G401 (cell line): ENCODE data around the gene WFDC2. TPM values are rescaled to one million over a fixed set of nuclear protein-coding genes. Genes with fewer than 3 reads are reported as not detected.
"Not testable (repeated sequence)": the region's sequence is repeated elsewhere in the genome, so short reads cannot be mapped to it uniquely, and the experiment has no call there.

Source experiments
- DNase-seq: peaks from one replicate; pipeline ENCODE4 v3.0.0-alpha.2; 2015; ENCODE audit warnings: low spot score
- in situ Hi-C: cut with HindIII; loops from 2 replicates; pipeline ENCODE4 v1.10.0; 2016; ENCODE audit warnings: low sequenced_read_pairs, mixed read lengths
- total RNA-seq: library from RNA; depleted of rRNA; stranded (reverse); fragments of >200 nt; shearing (Covaris generic); gene quantifications from 2 replicates; pipeline ENCODE4 v1.2.3, GENCODE V29; 2014

Gene WFDC2
- total RNA-seq, 1 experiment from 2014 or later = not detected

DNA sequence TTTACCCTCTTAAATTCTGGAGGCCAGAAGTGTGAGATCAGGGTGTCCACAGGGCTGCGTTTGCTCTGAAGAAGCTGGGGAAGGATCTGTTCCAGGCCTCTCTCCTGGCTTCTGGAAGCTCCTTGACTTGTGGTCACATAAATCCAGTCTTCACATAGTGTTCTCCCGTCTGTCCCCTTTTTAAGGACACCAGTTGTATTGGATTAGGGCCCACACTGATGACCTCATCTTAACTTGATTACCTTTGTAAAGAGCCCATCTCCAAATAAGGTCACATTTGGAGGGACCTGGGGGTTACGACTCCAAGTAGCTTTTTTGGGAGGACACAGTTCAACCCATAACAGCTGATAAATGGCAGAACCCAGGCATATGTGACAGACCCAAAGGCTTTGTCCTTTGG, 20.0 kb upstream of the WFDC2 start:
- in situ Hi-C loops = no loop called here
- peak; percentile 41 for DNase-seq

DNA sequence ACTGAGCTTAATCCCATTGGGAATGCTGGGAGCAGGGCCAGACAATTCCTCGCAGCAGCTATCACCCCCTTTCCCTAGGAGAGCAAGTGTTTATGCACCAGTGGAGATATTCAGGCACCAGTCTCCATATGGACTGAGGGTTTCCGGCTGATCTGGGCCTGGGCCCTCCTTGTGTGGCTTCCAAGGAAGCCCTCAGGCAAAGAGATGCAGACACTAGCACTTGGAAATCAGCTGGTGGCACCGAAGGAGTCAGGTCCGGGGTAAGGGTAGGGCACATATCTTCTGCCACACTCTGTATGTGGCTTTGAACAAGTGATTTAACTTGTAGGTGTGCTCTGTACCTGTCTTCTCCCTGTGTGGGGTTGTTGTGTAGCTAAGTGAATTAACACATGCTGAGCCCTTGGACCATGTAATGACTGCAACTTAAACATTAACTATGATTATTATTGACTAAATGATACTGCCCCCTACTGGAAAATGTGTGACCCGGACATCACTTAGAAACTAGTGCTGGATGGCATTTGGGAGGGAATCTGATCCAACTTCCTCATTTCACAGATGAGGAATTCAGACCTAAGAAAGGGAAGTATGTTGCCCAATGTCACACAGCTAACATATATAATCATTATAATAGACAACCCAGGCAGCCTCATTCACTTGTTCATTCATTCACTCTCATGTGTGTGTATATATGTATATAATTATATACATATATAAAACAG, 19.3 kb upstream of the WFDC2 start:
- in situ Hi-C loops = no loop called here
- DNase-seq = peak; percentile 33

DNA sequence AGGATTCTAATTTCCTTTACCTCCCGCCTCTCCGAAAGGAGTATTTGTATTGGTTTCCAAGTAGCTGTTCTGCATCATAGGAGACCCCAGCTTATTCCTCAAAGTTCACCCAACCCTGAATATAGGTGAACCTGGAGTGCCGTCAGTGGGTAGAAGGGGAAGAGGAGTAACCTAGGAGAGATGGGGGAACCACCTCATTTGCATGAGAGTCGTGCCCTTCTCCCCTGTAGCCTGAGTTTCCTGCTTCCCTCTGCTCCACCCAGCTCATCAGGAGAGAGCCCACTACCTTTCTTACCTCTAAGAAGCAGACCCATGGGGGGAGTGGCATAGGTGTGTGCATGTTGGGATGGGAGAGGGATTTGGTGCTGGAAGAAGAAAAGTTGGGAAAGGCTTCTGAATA, 17.3 kb upstream of the WFDC2 start:
- in situ Hi-C loops = no loop called here
- no peak for DNase-seq

DNA sequence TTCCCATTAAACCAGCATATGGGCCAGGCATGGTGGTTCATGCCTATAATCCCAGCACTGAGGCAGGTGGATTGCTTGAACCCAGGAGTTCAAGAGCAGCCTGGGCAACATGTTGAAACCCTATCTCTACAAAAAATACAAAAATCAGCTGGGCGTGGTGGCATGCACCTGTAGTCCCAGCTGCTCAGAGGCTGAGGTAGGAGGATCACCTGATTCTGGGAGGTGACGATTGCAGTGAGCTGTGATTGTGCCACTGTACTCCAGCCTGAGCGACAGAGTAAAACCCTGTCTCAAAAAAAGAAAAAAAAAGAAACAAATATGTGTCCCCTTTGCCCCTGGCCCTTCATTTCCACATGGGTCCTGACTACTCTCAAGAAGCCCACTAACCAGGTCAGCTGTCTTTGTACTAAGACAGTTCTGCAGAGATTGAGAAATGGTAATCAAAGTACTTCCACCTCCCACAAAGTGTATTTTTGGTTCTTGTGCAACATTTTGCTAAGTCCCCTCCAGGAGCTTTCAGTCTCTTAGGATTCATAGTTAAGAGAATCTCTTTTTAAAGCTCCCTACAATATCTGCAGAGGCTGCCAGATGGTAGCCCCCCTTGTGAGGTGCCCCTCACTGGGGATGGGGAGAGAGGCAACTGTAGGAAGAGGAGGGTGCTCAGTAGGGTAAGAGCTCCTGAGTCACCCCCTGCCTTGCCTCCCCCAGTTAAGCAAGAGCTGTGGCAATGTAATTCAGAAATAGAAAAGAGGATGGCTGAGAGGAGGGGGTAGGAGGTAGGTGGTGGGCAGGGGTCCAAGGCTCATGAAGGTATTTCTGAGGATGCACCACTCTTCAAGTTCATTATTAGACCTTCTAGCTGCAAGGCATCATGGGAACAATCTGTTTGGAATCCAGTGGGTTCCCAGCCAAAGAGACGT, 16.5 kb upstream of the WFDC2 start:
- in situ Hi-C loops = no loop called here
- no peak for DNase-seq

DNA sequence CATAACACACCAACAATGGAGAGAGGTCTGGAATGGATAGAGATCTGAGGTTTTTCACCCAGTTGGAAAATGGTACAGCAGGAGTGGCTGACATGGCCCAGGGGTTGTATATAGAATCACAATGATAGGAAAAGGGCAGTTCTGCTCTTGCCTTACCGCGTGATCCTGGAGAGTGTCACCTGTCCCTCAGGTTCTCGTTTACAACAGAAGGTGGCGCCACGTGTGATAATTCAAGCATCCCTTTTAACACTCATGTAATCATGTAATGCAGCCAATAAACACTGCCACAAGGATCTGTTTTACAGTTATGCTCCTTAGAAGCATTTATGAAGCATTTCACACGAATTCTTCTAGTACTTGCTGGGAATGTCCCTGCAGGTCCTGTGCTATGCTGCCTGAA, 12.9 kb upstream of the WFDC2 start:
- DNase-seq = peak; percentile 10
- in situ Hi-C loops = no loop called here

DNA sequence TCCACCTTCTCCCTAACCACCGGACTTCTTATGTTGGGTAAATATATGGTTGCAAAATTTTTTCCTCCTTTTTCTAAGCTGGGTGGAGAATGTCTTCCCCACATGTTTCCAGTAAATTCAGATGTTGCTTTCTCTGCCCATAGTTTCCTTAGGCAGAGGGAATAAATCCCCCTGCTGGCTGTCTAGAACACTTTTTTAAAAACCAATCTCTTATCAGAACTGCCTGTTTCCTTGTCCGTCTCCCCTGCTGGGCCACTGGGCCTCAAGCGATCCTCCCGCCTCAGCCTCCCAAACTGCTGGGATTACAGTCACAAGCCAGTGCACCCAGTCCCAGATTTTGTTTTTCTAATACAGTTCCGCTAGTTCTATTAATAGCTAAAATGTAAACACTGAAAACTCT, 9.9 kb upstream of the WFDC2 start:
- no peak for DNase-seq
- in situ Hi-C loops = no loop called here

DNA sequence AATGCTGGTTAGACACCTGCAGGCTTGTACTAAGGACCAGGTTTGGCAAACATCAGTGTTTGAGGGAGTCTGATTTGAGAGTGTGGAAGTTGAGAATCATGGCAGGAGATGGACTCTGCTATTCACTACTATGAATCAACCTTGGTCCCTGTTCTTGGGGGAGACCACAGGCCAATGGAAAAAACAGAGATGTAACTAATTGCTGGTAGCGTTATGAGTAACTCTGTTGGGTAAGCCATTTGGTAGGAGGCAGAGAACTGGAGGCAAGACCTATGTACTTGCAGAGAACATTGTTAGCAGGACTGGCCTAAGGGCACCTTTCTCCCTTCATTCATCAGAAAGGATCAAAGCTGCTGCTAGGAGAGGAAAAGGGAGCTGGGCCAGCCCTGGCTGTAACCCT, 8.3 kb upstream of the WFDC2 start:
- in situ Hi-C loops = no loop called here
- DNase-seq = no peak

DNA sequence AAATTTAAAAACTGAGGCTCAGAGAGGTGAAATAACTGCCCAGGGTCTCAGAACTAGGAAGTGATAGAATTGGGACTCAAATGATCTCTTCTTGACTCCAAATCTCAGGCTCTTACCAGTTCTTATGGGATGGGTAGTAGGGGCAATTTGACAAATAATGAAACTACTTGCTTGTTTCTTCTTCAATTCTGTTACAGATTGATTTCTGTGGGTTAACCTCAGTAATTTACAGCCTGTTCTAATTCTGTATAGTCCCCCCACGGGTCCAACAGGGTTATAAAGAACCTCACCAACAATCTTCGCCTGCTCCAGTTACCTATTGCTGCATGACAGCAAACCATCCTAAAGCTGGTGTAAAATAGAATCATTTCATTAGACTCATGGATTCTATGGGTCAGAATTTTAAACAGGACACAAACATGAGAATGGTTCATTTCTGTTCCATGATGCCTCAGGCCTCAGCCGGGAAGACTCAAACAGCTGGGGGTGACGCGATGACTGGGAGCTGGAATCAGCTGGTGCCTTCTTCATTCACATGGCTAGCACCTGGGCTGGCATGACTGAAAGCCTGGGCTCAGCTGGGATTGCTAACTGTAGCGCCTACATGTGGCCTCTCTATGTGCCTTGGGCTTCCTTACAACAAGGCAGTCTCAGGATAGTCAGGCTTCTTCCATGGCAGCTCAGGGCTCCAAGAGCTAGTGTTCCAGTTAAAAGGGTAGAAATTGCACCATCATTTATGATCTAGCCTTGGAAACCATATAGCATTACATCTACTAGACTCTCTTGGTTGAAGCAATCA, 6.6 kb upstream of the WFDC2 start:
- no peak for DNase-seq
- in situ Hi-C loops = no loop called here

DNA sequence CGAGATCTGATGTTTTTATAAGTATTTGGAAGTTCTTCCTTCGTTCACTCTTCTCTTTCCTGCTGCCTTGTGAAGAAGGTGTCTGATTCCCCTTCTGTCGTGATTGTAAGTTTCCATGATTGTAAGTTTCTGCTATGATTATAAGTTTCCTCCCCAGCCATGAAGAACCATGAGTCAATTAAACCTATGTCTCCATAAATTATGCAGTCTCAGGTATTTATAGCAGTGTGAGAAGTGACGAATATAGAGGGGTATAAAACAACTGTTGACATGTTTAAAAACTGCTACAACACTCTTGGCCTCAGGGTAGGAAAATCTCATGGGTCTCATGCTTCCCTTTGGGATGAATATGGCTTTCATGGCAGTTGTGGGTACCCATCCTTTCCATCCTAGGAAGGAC, 5.8 kb upstream of the WFDC2 start:
- no peak for DNase-seq
- in situ Hi-C loops = no loop called here

DNA sequence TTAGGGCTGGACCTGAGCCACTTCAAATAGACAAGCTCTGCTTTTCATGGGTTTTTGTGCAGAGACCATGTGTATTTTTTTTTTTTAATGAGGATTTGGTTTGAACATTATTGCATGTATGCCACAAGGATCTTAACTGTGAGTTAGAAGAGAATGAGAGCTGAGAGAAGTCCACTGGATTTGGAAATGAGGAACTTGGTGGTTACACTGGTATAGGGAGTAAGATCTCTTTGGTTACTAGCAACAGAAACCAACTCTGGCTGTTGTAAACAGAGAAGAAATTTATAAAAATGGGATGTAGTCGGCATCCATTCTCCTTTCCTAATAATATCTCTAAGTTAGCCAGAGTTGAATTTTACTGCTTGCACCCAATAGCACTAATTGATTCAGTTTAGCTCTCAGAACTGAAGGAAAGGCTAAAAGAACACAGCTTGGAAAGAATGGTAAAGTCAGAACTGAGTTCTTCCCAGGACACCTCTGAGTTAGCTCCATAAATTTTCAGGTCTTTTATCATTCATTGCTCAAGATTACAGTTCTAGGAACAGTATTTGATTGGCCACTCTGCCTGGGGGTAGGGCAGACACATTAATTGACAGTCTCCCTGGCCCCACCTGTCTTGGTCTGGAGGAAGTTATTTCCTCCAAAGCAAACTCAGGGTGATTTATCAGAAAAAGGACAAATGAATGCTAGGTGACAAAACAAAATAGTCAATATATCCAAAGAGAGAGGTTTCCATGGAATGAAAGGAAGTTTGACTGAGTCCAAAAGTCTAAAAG, 3.9 kb upstream of the WFDC2 start:
- in situ Hi-C loops = no loop called here
- DNase-seq = no peak

DNA sequence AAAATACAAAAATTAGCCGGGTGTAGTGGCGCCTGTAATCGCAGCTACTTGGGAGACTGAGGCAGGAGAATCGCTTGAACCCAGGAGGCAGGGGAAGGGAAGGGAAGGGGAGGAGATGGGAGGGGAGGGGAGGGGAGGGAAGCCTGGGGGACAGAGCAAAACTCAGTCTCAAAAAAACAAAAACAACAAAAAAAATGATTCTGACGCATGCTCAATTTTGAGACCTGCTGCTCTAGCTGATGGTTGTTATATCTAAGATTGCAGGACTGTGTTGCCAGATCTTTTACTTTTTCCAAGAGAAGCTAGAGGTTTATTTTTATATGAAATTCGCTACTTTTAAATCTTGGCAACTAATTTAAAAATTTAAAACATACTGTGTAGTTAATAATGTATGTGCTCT, 2.4 kb upstream of the WFDC2 start:
- DNase-seq = no peak
- in situ Hi-C loops = no loop called here

DNA sequence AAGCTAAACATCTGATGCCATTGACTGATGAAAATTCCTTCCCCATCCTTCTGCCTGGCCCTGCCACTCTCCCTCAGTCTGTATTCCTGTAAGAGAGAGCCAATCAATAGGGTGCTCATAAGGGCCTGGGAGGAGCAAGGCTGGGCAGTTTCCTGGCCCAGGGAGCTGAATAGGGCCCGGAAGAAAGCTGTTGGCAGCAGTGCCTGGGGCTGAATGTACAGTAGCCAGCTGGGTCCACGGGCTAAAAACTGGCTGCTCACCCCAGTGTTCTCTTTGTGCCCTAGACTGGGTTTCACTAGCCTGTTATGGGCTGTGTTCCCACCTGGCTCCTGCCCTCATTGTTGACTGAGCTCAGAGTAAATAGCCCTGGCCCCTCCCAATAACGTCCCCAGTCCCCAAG, 1.7 kb upstream of the WFDC2 start:
- DNase-seq = peak; percentile 10
- in situ Hi-C loops = no loop called here

DNA sequence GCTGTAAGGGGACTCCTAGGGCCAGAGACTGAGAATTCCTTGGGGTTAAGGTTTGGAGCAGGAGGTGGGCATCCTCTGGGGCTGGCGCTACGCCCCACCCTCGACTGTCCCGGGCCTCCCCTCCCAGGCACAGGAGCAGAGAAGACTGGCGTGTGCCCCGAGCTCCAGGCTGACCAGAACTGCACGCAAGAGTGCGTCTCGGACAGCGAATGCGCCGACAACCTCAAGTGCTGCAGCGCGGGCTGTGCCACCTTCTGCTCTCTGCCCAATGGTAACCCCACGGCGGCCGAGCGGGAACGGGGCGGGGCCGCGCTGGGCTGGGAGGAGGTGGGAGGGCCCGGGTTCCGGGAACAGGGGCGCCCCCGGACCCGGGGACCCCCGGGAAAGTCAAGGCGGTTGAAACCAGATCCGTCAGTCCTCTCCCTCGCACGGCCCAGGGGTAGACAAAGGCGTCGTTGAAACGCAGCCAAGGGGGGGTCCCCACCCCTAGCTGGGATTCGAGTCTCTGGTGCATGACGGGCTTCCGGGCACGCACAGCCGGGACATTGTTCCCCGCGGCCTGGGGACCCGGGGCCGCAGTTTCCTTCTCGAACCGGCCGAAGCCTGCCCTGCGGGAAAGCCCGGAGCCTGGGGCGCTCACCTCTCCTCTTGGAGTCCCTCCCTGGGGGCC, 844 bp downstream of the WFDC2 start:
- in situ Hi-C loops = no loop called here
- peak; percentile 38 for DNase-seq

DNA sequence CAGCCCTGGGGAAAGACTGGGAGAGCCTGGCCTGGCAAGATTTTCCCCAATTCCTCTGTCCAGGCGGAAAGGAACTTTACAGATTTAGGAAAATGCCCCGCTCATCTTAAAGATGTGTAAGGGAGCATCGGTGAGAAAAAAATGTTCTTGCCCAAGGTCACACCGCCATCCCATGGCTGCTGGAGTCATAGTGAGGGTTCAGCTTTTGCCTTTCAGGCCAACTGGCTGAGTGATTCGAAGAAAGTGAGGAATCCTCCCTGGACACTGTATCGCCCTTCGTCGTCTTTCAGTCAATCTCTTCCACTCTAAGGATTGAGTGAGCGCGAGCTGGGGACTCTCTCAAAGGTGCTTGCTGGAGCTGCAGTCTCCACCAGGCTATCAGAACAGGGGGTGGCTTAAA, 1.4 kb downstream of the WFDC2 start:
- in situ Hi-C loops = no loop called here
- DNase-seq = peak; percentile 25

DNA sequence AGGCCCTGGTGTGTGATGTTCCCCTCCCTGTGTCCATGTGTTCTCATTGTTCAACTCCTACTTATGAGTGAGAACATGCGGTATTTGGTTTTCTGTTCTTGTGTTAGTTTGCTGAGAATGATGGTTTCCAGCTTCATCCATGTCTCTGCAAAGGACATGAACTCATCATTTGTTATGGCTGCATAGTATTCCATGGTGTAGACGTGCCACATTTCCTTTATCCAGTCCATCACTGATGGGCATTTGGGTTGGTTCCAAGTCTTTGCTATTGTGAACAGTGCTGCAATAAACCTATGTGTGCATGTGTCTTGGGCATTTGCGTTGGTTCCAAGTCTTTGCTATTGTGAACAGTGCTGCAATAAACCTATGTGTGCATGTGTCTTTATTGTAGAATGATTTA, 2.7 kb downstream of the WFDC2 start:
- in situ Hi-C loops, DNase-seq: not testable (repeated sequence)

DNA sequence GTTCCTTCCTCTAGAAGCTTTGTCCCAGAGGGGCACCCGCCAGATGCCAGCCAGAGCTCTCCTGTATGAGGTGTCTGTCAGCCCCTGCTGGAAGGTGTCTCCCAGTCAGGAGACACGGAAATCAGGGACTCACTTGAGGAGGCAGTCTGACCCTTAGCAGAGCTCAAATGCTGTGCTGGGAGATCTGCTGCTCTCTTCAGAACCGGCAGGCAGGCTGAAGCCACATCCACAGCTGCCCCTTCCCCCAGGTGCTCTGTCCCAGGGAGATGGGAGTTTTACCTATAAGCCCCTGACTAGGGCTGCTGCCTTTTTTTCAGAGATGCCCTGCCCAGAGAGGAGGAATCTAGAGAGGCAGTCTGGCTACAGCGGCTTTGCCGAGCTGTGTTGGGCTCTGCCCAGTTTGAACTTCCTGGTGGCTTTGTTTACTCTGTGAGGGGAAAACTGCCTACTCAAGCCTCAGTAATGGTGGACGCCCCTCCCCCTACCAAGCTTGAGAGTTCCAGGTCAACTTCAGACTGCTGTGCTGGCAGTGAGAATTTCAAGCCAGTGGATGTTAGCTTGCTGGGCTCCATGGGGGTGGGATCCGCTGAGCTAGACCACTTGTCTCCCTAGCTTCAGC, 8.1 kb downstream of the WFDC2 start:
- in situ Hi-C loops = loop anchor here (25.0 kb wide), 1 partner anchor 165 kb away; the partner anchor contains the start of genes MATN4 and RBPJL
- DNase-seq = not testable (repeated sequence)

DNA sequence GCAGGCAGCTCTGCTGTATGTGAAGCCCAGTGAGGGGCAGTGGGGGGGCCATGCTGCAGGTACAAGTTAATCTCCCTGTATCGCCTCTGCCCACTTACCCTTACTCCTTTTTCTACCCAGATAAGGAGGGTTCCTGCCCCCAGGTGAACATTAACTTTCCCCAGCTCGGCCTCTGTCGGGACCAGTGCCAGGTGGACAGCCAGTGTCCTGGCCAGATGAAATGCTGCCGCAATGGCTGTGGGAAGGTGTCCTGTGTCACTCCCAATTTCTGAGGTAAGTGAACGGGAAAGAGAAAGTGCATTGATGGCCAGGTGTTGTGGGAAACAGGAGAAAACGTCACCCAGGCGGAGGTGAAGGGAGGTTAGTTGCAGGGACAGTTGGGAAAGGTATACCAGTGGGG, 10.3 kb downstream of the WFDC2 start:
- in situ Hi-C loops = loop anchor here (25.0 kb wide), 1 partner anchor 168 kb away; the partner anchor contains the start of genes MATN4 and RBPJL
- DNase-seq = no peak

DNA sequence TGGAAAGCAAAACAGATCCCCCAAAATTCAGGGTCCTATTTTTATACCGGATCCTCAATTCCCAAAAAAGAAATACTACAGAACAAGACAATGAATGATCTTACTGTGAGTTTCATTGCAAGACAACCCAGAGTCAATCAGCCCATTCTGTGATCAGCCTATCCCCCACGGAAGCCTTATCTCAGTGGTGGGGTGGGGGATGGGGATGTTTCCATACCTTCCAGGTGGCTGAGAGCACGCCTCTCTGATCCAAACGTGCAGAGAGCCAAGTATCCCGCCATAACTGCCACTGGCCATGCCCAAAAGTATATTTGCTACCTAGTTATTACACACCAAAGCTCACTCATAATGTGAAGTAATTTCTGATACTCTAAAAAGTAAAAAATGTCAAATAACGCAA, 15.1 kb downstream of the WFDC2 start:
- DNase-seq = no peak
- in situ Hi-C loops = loop anchor here (25.0 kb wide), 1 partner anchor 172 kb away; the partner anchor contains the start of genes MATN4 and RBPJL
